Pancreas (tissue), 10 donors: ENCODE data around the gene ACADVL. TPM values are rescaled to one million over a fixed set of nuclear protein-coding genes. Genes with fewer than 3 reads are reported as not detected.
A peak's percentile ranks its signal among the peaks of the same experiment; 100 is the strongest.

Experiments
- ATAC-seq, 4 donors: fragments of 200-7000 bp; cut with Tn5 transposase; one replicate each; pipeline versions ENCODE4 v1.8.0 to v1.9.1; 2020; ENCODE audit warnings: mild to moderate bottlenecking in 4 of 4, moderate library complexity in 4 of 4
- DNase-seq, 6 donors: peaks; one replicate each; pipeline ENCODE4 v3.0.0-alpha.2; 2020
- FAIRE-seq: peaks from 2 replicates; lab custom pipeline; 2012; peaks lifted over from hg19 to GRCh38; lab: Jason Lieb, UNC
- H3K27ac ChIP-seq, 4 donors: fragments of 200-600 bp; sonication (generic); 1 replicate in 3 of 4; 2 replicates in 1 of 4; pipeline versions ENCODE4 v1.5.0 to v1.8.0; 2020
- H3K27me3 ChIP-seq, 4 donors: fragments of 200-600 bp; one replicate each; pipeline ENCODE4 v1.8.0; 2021
- H3K36me3 ChIP-seq, 3 donors: fragments of 200-600 bp; sonication (generic) in 1 of 3; one replicate each; pipeline versions ENCODE4 v1.5.0 to v1.8.0; 2020 to 2021
- H3K4me1 ChIP-seq, 3 donors: fragments of 200-600 bp; one replicate each; pipeline ENCODE4 v1.8.0; 2021
- H3K4me3 ChIP-seq, 4 donors: fragments of 200-600 bp; sonication (generic) in 2 of 4; one replicate each; pipeline versions ENCODE4 v1.5.0 to v1.8.0; 2020 to 2021
- H3K9me3 ChIP-seq, 4 donors: fragments of 200-600 bp; one replicate each; pipeline ENCODE4 v1.8.0; 2021
- WGBS, 2 donors: extraction: QIAGEN DNeasy Blood & Tissue Kit; methylation state at CpG; one replicate each; pipeline ENCODE4 v1.1.7; 2013; 5-methylcytosine and 5-hydroxymethylcytosine counted together
- intact Hi-C, 3 donors: fragments of 100-400 bp; cut with DNase I; formaldehyde crosslinking; loops; one replicate each; pipeline versions ENCODE4 v1.11.1 to v1.14.2; 2022
- polyA plus RNA-seq, 2 donors: library from polyadenylated mRNA; stranded (reverse); fragments of 200-250 nt; gene quantifications; one replicate each; pipeline ENCODE4 v1.2.3, GENCODE V29; 2013
- total RNA-seq, 6 donors: library from RNA; stranded (reverse); fragmentation: NEBNext Ultra II Directional in 4 of 6; extraction: Animal tissue kit (Norgen Biotek cat#: 25700) in 4 of 6; gene quantifications; one replicate each; pipeline versions ENCODE4 v1.2.1 to v1.2.4, GENCODE V29; 2021 to 2023
- TF ChIP-seq, protein P1 (sequence below), 4 donors: fragments of 200-600 bp; sonication (generic) in 3 of 4; IDR thresholded peaks; one replicate each; pipeline versions ENCODE4 v1.5.0 to v1.8.0; 2021; ENCODE audit warnings: antibody characterized with exemption in 4 of 4
- donor health status: healthy with polysubstance abuse.
- donor health status: DM: no; HTN: no; CAD: no; lungs with moderate emphysema.
- donor health status: DM: no; HTN: no; CAD: no.
- donor health status: control.
- donor health status: control.
- donor health status: Bipolar disorder and iron deficiency.
- donor health status: DM: yes; HTN: yes; CAD: no.
- donor health status: DM: no; HTN: no; CAD: no.
- donor health status: DM: no; HTN: no; CAD: no.
- donor health status: DM: yes; HTN: yes; CAD: no.

The ACADVL gene
- total and polyA plus RNA-seq, 8 donors: 447 to 3,251 (median 629) TPM

GRCh38 chr17:7213895-7214299 is 5.8 kb upstream of the ACADVL start:
- peak overlapping the region in 3 of 4 donors; percentile 20 to 48 (median 29) for H3K4me3 ChIP-seq
- peak; percentile 79 to 88 (median 86) for DNase-seq
- no peaks in the 10 kb centered on the region for H3K4me1 ChIP-seq
- TF ChIP-seq, protein P1, sequence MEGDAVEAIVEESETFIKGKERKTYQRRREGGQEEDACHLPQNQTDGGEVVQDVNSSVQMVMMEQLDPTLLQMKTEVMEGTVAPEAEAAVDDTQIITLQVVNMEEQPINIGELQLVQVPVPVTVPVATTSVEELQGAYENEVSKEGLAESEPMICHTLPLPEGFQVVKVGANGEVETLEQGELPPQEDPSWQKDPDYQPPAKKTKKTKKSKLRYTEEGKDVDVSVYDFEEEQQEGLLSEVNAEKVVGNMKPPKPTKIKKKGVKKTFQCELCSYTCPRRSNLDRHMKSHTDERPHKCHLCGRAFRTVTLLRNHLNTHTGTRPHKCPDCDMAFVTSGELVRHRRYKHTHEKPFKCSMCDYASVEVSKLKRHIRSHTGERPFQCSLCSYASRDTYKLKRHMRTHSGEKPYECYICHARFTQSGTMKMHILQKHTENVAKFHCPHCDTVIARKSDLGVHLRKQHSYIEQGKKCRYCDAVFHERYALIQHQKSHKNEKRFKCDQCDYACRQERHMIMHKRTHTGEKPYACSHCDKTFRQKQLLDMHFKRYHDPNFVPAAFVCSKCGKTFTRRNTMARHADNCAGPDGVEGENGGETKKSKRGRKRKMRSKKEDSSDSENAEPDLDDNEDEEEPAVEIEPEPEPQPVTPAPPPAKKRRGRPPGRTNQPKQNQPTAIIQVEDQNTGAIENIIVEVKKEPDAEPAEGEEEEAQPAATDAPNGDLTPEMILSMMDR (IDR thresholded peaks at IDR 0.05): peak in 1 of 4 donors; percentile 16
- WGBS, 2 donors: 2 to 4% methylated on average over 14 to 15 of the region's 15 CpGs
- no peak for FAIRE-seq
- ATAC-seq: peak; percentile 19 to 48 (median 32)
- intact Hi-C loops: no loop called here
- no peaks in the 10 kb centered on the region for H3K36me3 ChIP-seq
- H3K27me3 ChIP-seq: no peaks in the 10 kb centered on the region
- peak overlapping the region in 2 of 4 donors; percentile 35 to 68 for H3K27ac ChIP-seq
- no peaks in the 10 kb centered on the region for H3K9me3 ChIP-seq

GRCh38 chr17:7214300-7215135 is 5.2 kb upstream of the ACADVL start:
- intact Hi-C loops: no loop called here
- H3K4me1 ChIP-seq: peaks cover 0 to 5% (median 0%) of the 10 kb centered on the region in 3 donors
- H3K27me3 ChIP-seq: no peaks in the 10 kb centered on the region
- H3K27ac ChIP-seq: peak overlapping the region; percentile 35 to 68 (median 50)
- WGBS, 2 donors: 1% methylated on average over 45 of the region's 45 CpGs
- FAIRE-seq: peak; percentile 80
- DNase-seq: peak; percentile 96 to 99 (median 98)
- H3K4me3 ChIP-seq: peak overlapping the region in 3 of 4 donors; percentile 20 to 48 (median 29)
- peak; percentile 86 to 90 (median 88) for ATAC-seq
- H3K36me3 ChIP-seq: no peaks in the 10 kb centered on the region
- TF ChIP-seq, protein P1 (IDR thresholded peaks at IDR 0.05): peak in 2 of 4 donors; percentile 15 to 37
- H3K9me3 ChIP-seq: no peaks in the 10 kb centered on the region

DNA sequence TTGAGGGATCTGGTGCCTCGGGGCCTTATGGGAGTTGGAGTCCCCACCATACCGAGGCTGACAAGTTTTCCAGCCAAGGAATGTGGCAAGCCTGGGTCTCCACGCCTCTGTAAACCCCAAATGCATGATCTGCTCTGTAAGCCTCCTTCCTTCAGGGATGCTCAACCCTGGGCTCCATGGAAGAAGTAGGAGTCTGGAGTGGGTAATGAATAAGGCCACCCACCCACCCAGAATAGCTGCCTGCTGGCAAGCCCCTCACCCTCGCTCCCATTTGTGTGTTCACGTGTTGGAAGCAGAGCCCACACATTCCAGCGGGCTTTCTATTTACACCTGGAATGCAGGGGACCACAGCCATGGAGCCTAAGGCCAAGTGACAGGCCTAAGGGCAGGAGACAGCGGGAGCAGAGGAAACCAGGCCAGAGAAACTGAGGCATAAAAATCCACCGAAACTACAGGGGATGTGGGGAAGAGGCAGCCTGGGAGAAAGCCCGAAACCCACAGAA is 4.6 kb upstream of the ACADVL start:
- peaks cover 0 to 5% (median 0%) of the 10 kb centered on the region in 3 donors for H3K4me1 ChIP-seq
- H3K27me3 ChIP-seq: no peaks in the 10 kb centered on the region
- intact Hi-C loops: no loop called here
- TF ChIP-seq, protein P1 (IDR thresholded peaks at IDR 0.05): peak in 1 of 4 donors; percentile 2
- FAIRE-seq (no peak), DNase-seq (no peak), ATAC-seq (no peak)
- H3K36me3 ChIP-seq: no peaks in the 10 kb centered on the region
- WGBS, 2 donors: 31 to 36% methylated on average over 9 of the region's 9 CpGs
- peak overlapping the region in 1 of 4 donors; percentile 35 for H3K27ac ChIP-seq
- peak overlapping the region in 1 of 4 donors; percentile 48 for H3K4me3 ChIP-seq
- no peaks in the 10 kb centered on the region for H3K9me3 ChIP-seq

- 30 to 35% methylated on average over 8 to 10 of the region's 10 CpGs for WGBS, 2 donors
- FAIRE-seq: no peak
Observed at GRCh38 chr17:7215652-7216180, 4.0 kb upstream of the ACADVL start.

More at GRCh38 chr17:7215652-7216180, 4.0 kb upstream of the ACADVL start:
- DNase-seq (peak in 1 of 6 donors; percentile 60), ATAC-seq (no peak)
- no peaks in the 10 kb centered on the region for H3K9me3 ChIP-seq
- H3K4me3 ChIP-seq: no peak overlapping the region
- TF ChIP-seq, protein P1 (IDR thresholded peaks at IDR 0.05): no peak
- H3K27ac ChIP-seq: no peak overlapping the region
- H3K27me3 ChIP-seq: no peaks in the 10 kb centered on the region
- intact Hi-C loops: no loop called here
- H3K4me1 ChIP-seq: peaks cover 0 to 7% (median under 1%) of the 10 kb centered on the region in 3 donors
- no peaks in the 10 kb centered on the region for H3K36me3 ChIP-seq
